OCI-LY3 (cell line): ENCODE measurements around the gene FAM229A.

Experiments
- EZH2phosphoT487 ChIP-seq: fragments of 200-600 bp; shearing (Covaris generic); IDR thresholded peaks from 2 replicates; pipeline ENCODE4 v1.6.1; 2018; ENCODE audit warnings: antibody characterized with exemption, mixed run types, low read depth
- TF ChIP-seq, protein P1 (sequence below): fragments of 200-600, 300-600 bp; sonication (generic); IDR thresholded peaks from 2 replicates; pipeline ENCODE4 v1.5.1; 2014; ENCODE audit warnings: antibody characterized with exemption, low read length, low read depth

DNA sequence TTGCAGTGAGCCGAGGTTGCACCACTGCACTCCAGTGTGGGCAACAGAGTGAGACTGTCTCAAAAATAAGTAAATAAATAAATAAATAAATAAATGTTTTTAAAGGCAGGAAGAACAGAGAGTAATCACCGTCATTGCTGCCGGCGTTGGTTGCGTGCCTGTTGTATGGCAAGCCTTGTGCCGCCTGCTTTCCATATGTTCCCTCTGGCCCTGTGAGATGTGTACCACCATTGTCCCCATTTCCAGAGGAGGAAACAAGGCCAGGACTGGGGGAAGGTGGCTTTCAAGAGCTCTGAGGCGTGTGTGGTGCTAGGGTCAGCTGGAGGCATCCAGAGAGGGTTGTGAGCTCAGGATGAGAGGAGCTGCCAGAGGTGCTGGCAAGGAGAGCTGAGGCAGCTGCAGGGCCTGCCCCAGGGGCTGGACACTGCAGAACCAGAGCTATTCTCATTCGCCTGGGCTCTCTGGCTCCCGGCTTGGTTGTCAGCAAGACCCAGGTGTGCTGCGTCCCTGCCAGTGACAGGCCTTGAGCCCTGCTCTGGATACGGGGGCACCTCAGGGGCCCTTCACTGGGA is 21.0 kb downstream of the FAM229A start:
- TF ChIP-seq, protein P1, sequence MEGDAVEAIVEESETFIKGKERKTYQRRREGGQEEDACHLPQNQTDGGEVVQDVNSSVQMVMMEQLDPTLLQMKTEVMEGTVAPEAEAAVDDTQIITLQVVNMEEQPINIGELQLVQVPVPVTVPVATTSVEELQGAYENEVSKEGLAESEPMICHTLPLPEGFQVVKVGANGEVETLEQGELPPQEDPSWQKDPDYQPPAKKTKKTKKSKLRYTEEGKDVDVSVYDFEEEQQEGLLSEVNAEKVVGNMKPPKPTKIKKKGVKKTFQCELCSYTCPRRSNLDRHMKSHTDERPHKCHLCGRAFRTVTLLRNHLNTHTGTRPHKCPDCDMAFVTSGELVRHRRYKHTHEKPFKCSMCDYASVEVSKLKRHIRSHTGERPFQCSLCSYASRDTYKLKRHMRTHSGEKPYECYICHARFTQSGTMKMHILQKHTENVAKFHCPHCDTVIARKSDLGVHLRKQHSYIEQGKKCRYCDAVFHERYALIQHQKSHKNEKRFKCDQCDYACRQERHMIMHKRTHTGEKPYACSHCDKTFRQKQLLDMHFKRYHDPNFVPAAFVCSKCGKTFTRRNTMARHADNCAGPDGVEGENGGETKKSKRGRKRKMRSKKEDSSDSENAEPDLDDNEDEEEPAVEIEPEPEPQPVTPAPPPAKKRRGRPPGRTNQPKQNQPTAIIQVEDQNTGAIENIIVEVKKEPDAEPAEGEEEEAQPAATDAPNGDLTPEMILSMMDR, result no peak
- no peak for TF ChIP-seq EZH2phosphoT487
